PC-3 (cell line): Measurements from ENCODE around the gene GALK2. TPM values are rescaled to one million over a fixed set of nuclear protein-coding genes. Genes with fewer than 3 reads are reported as not detected.

ENCODE experiments used
- ATAC-seq: fragments of 200-7000 bp; cut with Tn5 transposase; 2 replicates; pipeline ENCODE4 v1.9.1; 2020; ENCODE audit warnings: mild to moderate bottlenecking, moderate library complexity
- BruUV-seq: library from RNA; stranded (reverse); fragments of 400-500 nt; replicated peaks from 2 replicates; lab custom pipeline; 2021; lab: Mats Ljungman, UMichigan
- CTCF ChIA-PET: fragments of 300-600 bp; sonication (Branson Sonifier 250); formaldehyde crosslinking; loops from one replicate; lab custom pipeline; 2022; ENCODE audit warnings: antibody characterized with exemption; lab: Charles Lee
- POLR2A ChIA-PET: fragments of 300-600 bp; sonication (Branson Sonifier 250); formaldehyde crosslinking; loops from one replicate; lab custom pipeline; 2022; ENCODE audit warnings: antibody characterized with exemption; ENCODE audit not compliant: unreplicated experiment; lab: Charles Lee
- DNase-seq: peaks from one replicate; pipeline ENCODE4 v3.0.0-alpha.2; 2015
- H2AFZ ChIP-seq: fragments of 300-600 bp; sonication (generic); 2 replicates; pipeline ENCODE4 v1.6.0; 2016; ENCODE audit warnings: antibody characterized with exemption, low read length
- H3F3A ChIP-seq: fragments of 300-600 bp; sonication (generic); one replicate; pipeline ENCODE4 v1.6.0; 2017; ENCODE audit warnings: antibody characterized with exemption, low read length, control low read depth, mild to moderate bottlenecking; ENCODE audit not compliant: unreplicated experiment
- H3K27ac ChIP-seq: fragments of 300-600 bp; sonication (generic); 2 replicates; pipeline ENCODE4 v1.5.1; 2016; ENCODE audit warnings: mild to moderate bottlenecking, low read length
- H3K27me3 ChIP-seq: fragments of 300-600 bp; sonication (generic); 2 replicates; pipeline ENCODE4 v1.6.1; 2016; ENCODE audit warnings: low read length, mixed read lengths
- H3K36me3 ChIP-seq: fragments of 300-600 bp; sonication (generic); 2 replicates; pipeline ENCODE4 v1.6.1; 2016; ENCODE audit warnings: low read depth, mixed run types, low read length, mixed read lengths
- H3K4me1 ChIP-seq: fragments of 300-600 bp; sonication (generic); 2 replicates; pipeline ENCODE4 v1.5.1; 2016; ENCODE audit warnings: low read length; ENCODE audit not compliant: insufficient read depth
- H3K4me2 ChIP-seq: fragments of 300-600 bp; sonication (generic); 2 replicates; pipeline ENCODE4 v1.6.0; 2016; ENCODE audit warnings: low read length
- H3K4me3 ChIP-seq: fragments of 300-600 bp; sonication (generic); 2 replicates; pipeline ENCODE4 v1.5.1; 2016; ENCODE audit warnings: mild to moderate bottlenecking, low read length, mixed read lengths
- H3K79me2 ChIP-seq: fragments of 300-600 bp; sonication (generic); 2 replicates; pipeline ENCODE4 v1.6.1; 2017; ENCODE audit warnings: low read length, mixed read lengths
- H3K9ac ChIP-seq: fragments of 300-600 bp; sonication (generic); 2 replicates; pipeline ENCODE4 v1.6.0; 2016; ENCODE audit warnings: mild to moderate bottlenecking, low read length
- H3K9me2 ChIP-seq: fragments of 300-600 bp; sonication (generic); replicated peaks from 2 replicates; pipeline ENCODE4 v1.6.1; 2016; ENCODE audit warnings: mixed run types, low read length, mixed read lengths
- H3K9me3 ChIP-seq: fragments of 300-600 bp; sonication (generic); 2 replicates; pipeline ENCODE4 v1.6.1; 2016; ENCODE audit warnings: low read length, mixed read lengths
- H4K20me1 ChIP-seq: fragments of 300-600 bp; sonication (generic); 2 replicates; pipeline ENCODE4 v1.6.1; 2016; ENCODE audit warnings: low read length, mixed read lengths
- EZH2 ChIP-seq: fragments of 300-600 bp; sonication (generic); IDR thresholded peaks from one replicate; pipeline ENCODE4 v1.6.1; 2017; ENCODE audit warnings: antibody characterized with exemption, mild to moderate bottlenecking, low read length; ENCODE audit not compliant: unreplicated experiment
- EZH2phosphoT487 ChIP-seq: fragments of 300-600 bp; sonication (generic); IDR thresholded peaks from 2 replicates; pipeline ENCODE4 v1.6.1; 2018; ENCODE audit warnings: mild to moderate bottlenecking, antibody characterized with exemption, low read length, borderline replicate concordance
- intact Hi-C: fragments of 100-400 bp; cut with micrococcal nuclease; formaldehyde crosslinking; loops from 2 replicates; pipeline ENCODE4 v1.9.0; 2023
- total RNA-seq: library from RNA; depleted of rRNA; stranded (reverse); fragments of >200 nt; gene quantifications from 2 replicates; pipeline ENCODE4 v1.2.3, GENCODE V29; 2014
- TF ChIP-seq, protein P1 (sequence below): fragments of 300-600 bp; sonication (generic); conservative IDR thresholded peaks from 2 replicates; pipeline ENCODE4 v1.5.1; 2017; ENCODE audit warnings: antibody characterized with exemption, low read depth, mild to moderate bottlenecking, low read length

Gene GALK2
- total RNA-seq, 1 experiment from 2014 or later = 27.2 TPM

DNA sequence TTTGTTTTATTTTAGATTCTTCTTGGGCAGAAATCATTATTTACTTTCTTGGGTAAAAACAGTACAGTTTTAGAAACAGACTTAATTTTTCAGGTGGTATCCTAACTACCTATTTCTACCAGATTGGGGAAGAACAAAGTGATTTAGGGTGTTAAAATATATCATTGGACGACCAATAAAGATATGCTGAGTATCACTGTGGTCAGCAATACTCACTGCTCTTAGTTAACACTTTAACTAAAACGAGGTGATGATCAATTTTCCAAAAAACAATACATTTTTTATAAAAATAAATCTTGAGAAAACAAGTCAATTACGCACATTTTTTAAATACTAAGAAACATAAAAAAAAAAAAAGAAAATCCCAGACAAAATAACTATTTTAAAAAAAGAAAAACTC, 18.2 kb upstream of the GALK2 start:
- ATAC-seq = no peak
- no TSS peak for BruUV-seq
- no peaks in the 10 kb centered on the region for H3K9me3 ChIP-seq
- no peak overlapping the region for H3K27ac ChIP-seq
- TF ChIP-seq EZH2phosphoT487 (no peak), EZH2 (no peak)
- TF ChIP-seq, protein P1, sequence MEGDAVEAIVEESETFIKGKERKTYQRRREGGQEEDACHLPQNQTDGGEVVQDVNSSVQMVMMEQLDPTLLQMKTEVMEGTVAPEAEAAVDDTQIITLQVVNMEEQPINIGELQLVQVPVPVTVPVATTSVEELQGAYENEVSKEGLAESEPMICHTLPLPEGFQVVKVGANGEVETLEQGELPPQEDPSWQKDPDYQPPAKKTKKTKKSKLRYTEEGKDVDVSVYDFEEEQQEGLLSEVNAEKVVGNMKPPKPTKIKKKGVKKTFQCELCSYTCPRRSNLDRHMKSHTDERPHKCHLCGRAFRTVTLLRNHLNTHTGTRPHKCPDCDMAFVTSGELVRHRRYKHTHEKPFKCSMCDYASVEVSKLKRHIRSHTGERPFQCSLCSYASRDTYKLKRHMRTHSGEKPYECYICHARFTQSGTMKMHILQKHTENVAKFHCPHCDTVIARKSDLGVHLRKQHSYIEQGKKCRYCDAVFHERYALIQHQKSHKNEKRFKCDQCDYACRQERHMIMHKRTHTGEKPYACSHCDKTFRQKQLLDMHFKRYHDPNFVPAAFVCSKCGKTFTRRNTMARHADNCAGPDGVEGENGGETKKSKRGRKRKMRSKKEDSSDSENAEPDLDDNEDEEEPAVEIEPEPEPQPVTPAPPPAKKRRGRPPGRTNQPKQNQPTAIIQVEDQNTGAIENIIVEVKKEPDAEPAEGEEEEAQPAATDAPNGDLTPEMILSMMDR = no peak
- no peaks in the 10 kb centered on the region for H3K27me3 ChIP-seq
- intact Hi-C loops = no loop called here
- H2AFZ ChIP-seq = no peak overlapping the region
- peaks cover 97% of the 10 kb centered on the region for H3K79me2 ChIP-seq
- H3K9me2 ChIP-seq = no peaks in the 10 kb centered on the region
- no peak overlapping the region for H3K4me2 ChIP-seq
- H4K20me1 ChIP-seq = peaks cover 53% of the 10 kb centered on the region
- H3F3A ChIP-seq = no peaks in the 10 kb centered on the region
- H3K4me3 ChIP-seq = no peak overlapping the region
- POLR2A ChIA-PET = no interaction called here
- DNase-seq = no peak
- peaks cover 5% of the 10 kb centered on the region; the same call in 1 of the 2 replicates for H3K36me3 ChIP-seq
- CTCF ChIA-PET = no interaction called here
- H3K4me1 ChIP-seq = peaks cover 19% of the 10 kb centered on the region
- no peak overlapping the region for H3K9ac ChIP-seq

DNA sequence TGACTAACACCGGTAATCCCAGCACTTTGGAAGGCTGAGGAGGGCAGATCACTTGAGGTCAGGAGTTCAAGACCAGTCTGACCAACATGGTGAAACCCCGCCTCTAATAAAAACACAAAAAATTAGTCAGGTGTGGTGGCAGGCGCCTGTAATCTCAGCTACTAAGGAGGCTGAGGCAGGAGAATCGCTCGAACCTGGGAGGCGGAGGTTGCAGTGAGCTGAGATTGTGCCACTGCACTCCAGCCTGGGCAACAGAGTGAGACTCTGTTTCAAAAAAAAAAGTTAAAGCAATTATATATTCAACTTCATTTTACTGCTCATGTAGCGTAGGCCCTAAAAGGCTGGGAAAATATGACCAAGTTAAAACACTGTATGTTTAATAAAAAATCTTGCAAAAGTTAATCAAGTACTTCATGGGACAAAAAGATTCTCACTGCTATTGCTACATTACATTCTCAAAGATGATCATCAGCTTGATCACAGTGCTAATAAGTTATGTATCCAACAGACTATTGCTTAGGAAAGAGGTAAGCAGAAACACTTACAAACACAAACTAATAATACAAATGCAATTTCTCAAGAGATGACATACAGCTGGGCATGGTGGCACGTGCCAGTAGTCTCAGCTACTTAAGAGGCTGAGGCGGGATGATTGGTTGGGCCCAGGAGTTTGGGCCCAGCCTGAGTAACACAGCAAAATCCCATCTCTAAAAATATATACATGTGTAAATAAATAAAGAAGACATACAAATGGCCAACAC, 17.3 kb upstream of the GALK2 start:
- no TSS peak for BruUV-seq
- Histone ChIP-seq H4K20me1 (peaks cover 48% of the 10 kb centered on the region), H3K9ac (no peak overlapping the region), H3K27ac (no peak overlapping the region), H3K9me2 (no peaks in the 10 kb centered on the region), H2AFZ (no peak overlapping the region), H3K36me3 (peaks cover 5% of the 10 kb centered on the region; the same call in 1 of the 2 replicates), H3K79me2 (peaks cover 95% of the 10 kb centered on the region), H3K9me3 (no peaks in the 10 kb centered on the region), H3F3A (no peaks in the 10 kb centered on the region), H3K4me1 (peaks cover 19% of the 10 kb centered on the region), H3K4me2 (peak overlapping the region; percentile 93), H3K4me3 (0 out of 2 replicates have a peak overlapping the region, but pooled peaks have one; percentile 100), H3K27me3 (no peaks in the 10 kb centered on the region)
- CTCF ChIA-PET = no interaction called here
- no peak for ATAC-seq
- no peak for DNase-seq
- TF ChIP-seq, protein P1 = no peak
- TF ChIP-seq EZH2phosphoT487 (no peak), EZH2 (no peak)
- POLR2A ChIA-PET = interaction anchor here (0.7 kb wide), 1 partner anchor 40 kb away, joined by 4 read pairs; no protein-coding TSS in a partner anchor
- intact Hi-C loops = no loop called here

DNA sequence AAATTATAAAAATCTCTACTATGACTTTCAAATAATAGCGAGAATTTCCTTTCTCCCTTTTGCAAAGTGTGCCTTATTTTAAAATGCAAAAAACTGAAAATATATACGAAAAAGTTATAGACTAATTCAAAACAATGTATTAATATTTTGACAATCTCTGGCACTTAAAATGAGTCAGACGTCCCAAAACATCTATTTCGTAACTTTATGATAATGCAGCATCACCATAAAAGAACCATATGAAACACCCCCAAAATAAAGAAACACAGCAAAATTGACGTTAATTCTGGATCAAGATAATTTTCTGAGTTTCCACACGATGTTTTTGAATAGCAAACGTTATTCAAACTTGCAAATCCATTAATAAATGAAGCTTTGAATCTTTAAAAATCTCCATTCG, 15.7 kb upstream of the GALK2 start:
- Histone ChIP-seq H3K4me2 (peak overlapping the region; percentile 93), H3K27me3 (no peaks in the 10 kb centered on the region), H3K79me2 (peaks cover 82% of the 10 kb centered on the region), H3K36me3 (0 out of 2 replicates have a peak, but pooled peaks cover 1% of the 10 kb centered on the region), H3F3A (no peaks in the 10 kb centered on the region), H2AFZ (no peak overlapping the region), H3K9ac (peak overlapping the region; percentile 99), H3K4me1 (peaks cover 19% of the 10 kb centered on the region), H4K20me1 (peaks cover 33% of the 10 kb centered on the region), H3K27ac (no peak overlapping the region), H3K4me3 (peak overlapping the region; percentile 100), H3K9me2 (no peaks in the 10 kb centered on the region), H3K9me3 (no peaks in the 10 kb centered on the region)
- ChIA-PET POLR2A (interaction anchor here (0.6 kb wide), 2 partner anchors 15 to 16 kb away, joined by 3 to 6 read pairs; partner anchors contain the start of gene GALK2), CTCF (no interaction called here)
- ATAC-seq (no peak), DNase-seq (no peak)
- intact Hi-C loops = no loop called here
- no TSS peak for BruUV-seq
- TF ChIP-seq, protein P1 = no peak
- TF ChIP-seq EZH2phosphoT487 (no peak), EZH2 (no peak)
